ENCODE measurements around the gene PKP2. TPM values are rescaled to one million over a fixed set of nuclear protein-coding genes. Genes with fewer than 3 reads are reported as not detected.

Gene PKP2
- total RNA-seq, 1 donor from 2014 or later, result 16.2 TPM

DNA sequence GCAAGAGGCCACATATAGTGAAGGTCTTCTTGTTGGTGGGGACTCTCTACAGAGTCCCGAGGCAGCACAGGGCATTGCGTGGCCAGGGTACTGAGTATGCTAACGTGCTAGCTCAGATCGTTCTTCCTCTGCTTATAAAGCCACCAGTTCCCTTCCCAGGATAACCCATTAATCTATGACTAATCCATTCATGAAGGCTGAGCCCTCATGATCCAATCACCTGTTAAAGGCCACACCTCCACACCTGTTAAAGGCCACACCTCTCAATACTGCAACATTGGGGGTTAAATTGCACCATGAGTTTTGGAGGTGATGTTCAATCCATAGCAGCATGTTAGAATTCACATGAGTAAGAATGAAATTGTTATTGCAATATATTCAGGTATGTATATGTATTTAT lies 128.1 kb downstream of the PKP2 start:
- DNase-seq (ENCODE audit: extremely low spot score in 2 of 2), result no peak
- Histone ChIP-seq H3K9me3 (no peaks in the 10 kb centered on the region), H3K36me3 (no peaks in the 10 kb centered on the region), H3K27me3 (no peaks in the 10 kb centered on the region), H3K4me3 (no peak overlapping the region), H3K27ac (no peak overlapping the region), H3K4me1 (no peaks in the 10 kb centered on the region)
- intact Hi-C loops (cut with DNase I), result no loop called here
- TF ChIP-seq POLR2AphosphoS5 (IDR thresholded peaks at IDR 0.05; ENCODE audit: insufficient read depth in 1 of 2, low read depth in 1 of 2), result no peak
- no peak for TF ChIP-seq POLR2A (IDR thresholded peaks at IDR 0.05)
- TF ChIP-seq, protein P1, sequence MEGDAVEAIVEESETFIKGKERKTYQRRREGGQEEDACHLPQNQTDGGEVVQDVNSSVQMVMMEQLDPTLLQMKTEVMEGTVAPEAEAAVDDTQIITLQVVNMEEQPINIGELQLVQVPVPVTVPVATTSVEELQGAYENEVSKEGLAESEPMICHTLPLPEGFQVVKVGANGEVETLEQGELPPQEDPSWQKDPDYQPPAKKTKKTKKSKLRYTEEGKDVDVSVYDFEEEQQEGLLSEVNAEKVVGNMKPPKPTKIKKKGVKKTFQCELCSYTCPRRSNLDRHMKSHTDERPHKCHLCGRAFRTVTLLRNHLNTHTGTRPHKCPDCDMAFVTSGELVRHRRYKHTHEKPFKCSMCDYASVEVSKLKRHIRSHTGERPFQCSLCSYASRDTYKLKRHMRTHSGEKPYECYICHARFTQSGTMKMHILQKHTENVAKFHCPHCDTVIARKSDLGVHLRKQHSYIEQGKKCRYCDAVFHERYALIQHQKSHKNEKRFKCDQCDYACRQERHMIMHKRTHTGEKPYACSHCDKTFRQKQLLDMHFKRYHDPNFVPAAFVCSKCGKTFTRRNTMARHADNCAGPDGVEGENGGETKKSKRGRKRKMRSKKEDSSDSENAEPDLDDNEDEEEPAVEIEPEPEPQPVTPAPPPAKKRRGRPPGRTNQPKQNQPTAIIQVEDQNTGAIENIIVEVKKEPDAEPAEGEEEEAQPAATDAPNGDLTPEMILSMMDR (IDR thresholded peaks at IDR 0.05), result no peak

- no peak overlapping the region for H3K4me3 ChIP-seq
- no peak for TF ChIP-seq POLR2A (IDR thresholded peaks at IDR 0.05)
- TF ChIP-seq, protein P1 (IDR thresholded peaks at IDR 0.05), result no peak
- TF ChIP-seq POLR2AphosphoS5 (IDR thresholded peaks at IDR 0.05; ENCODE audit: insufficient read depth in 1 of 2, low read depth in 1 of 2), result no peak
- H3K9me3 ChIP-seq, result no peaks in the 10 kb centered on the region
- H3K36me3 ChIP-seq, result no peaks in the 10 kb centered on the region
- H3K27ac ChIP-seq, result no peak overlapping the region
- no peak for DNase-seq (ENCODE audit: extremely low spot score in 2 of 2)
- H3K4me1 ChIP-seq, result no peaks in the 10 kb centered on the region
- intact Hi-C loops (cut with DNase I), result no loop called here
- no peaks in the 10 kb centered on the region for H3K27me3 ChIP-seq
Observed at GRCh38 chr12:32765906-32766305, 130.7 kb downstream of the PKP2 start.

DNA sequence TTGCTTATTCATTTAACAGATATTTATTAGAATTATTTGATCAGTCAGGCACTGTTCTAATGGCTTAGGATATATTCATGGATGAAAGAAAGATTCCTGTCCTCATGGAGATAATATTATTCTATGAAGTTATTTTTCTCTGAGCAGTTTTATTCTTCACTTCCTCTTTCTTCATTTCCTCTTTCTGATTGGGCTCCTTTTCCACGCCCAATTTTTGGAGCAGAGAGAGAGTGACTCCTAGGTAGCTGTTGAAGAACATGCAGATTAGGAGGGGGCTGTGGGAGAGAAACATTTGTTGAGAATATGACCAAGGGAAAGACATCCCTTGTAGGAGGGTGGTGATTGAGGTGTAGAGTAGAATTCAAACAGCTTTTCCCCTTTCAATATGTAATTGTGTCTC lies 134.9 kb downstream of the PKP2 start:
- no peaks in the 10 kb centered on the region for H3K36me3 ChIP-seq
- no peaks in the 10 kb centered on the region for H3K27me3 ChIP-seq
- TF ChIP-seq, protein P1 (IDR thresholded peaks at IDR 0.05), result no peak
- TF ChIP-seq POLR2A (IDR thresholded peaks at IDR 0.05) (no peak), POLR2AphosphoS5 (IDR thresholded peaks at IDR 0.05; ENCODE audit: insufficient read depth in 1 of 2, low read depth in 1 of 2) (no peak)
- H3K9me3 ChIP-seq, result no peaks in the 10 kb centered on the region
- H3K27ac ChIP-seq, result no peak overlapping the region
- DNase-seq (ENCODE audit: extremely low spot score in 2 of 2), result no peak
- H3K4me3 ChIP-seq, result no peak overlapping the region
- peaks cover 2% of the 10 kb centered on the region for H3K4me1 ChIP-seq
- intact Hi-C loops (cut with DNase I), result no loop called here

DNA sequence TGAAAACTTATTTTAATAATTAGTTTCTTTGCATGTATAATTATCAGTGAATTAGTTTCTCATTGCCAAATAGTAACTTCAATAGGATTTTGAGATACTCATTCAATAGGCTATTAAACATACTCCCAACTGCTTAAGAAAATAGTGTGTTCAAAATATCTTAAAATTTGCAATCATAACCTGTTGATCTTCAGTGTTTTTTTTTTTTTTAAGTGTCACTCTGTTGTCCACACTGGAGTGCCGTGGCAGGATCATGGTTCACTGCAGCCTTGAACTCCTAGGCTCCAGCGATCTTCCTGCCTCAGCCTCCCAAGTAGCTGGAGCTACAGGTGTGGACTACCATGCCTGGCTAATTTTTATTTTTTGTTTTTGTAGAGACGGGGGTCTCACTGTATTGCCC lies 139.4 kb downstream of the PKP2 start:
- H3K9me3 ChIP-seq, result no peaks in the 10 kb centered on the region
- H3K4me3 ChIP-seq, result no peak overlapping the region
- no peak for DNase-seq (ENCODE audit: extremely low spot score in 2 of 2)
- no peaks in the 10 kb centered on the region for H3K27me3 ChIP-seq
- peaks cover 0 to 4% of the 10 kb centered on the region in 2 donors for H3K36me3 ChIP-seq
- H3K4me1 ChIP-seq, result peaks cover 22% of the 10 kb centered on the region
- no peak overlapping the region for H3K27ac ChIP-seq
- TF ChIP-seq POLR2A (IDR thresholded peaks at IDR 0.05), result no peak
- TF ChIP-seq, protein P1 (IDR thresholded peaks at IDR 0.05), result no peak
- TF ChIP-seq POLR2AphosphoS5 (IDR thresholded peaks at IDR 0.05; ENCODE audit: insufficient read depth in 1 of 2, low read depth in 1 of 2), result no peak
- intact Hi-C loops (cut with DNase I), result loop anchor here (5.0 kb wide), 1 partner anchor 1265 kb away; the partner anchor contains the start of gene ALG10

- Histone ChIP-seq H3K27ac (peak overlapping the region; percentile 92), H3K27me3 (no peaks in the 10 kb centered on the region), H3K36me3 (peaks cover 0 to 4% of the 10 kb centered on the region in 2 donors), H3K4me3 (peak overlapping the region; percentile 79 to 89), H3K9me3 (no peaks in the 10 kb centered on the region), H3K4me1 (peaks cover 22% of the 10 kb centered on the region)
- intact Hi-C loops (cut with DNase I), result loop anchor here (5.0 kb wide), 1 partner anchor 1266 kb away; the partner anchor contains the start of gene ALG10
- TF ChIP-seq POLR2A (IDR thresholded peaks at IDR 0.05), result no peak
- TF ChIP-seq, protein P1 (IDR thresholded peaks at IDR 0.05), result no peak
- TF ChIP-seq POLR2AphosphoS5 (IDR thresholded peaks at IDR 0.05; ENCODE audit: insufficient read depth in 1 of 2, low read depth in 1 of 2), result no peak
- DNase-seq (ENCODE audit: extremely low spot score in 2 of 2), result no peak
Observed at GRCh38 chr12:32756476-32757066, 140.0 kb downstream of the PKP2 start.

All from vagina (tissue), 2 donors.